IMR-90 (cell line): Measurements from ENCODE around the gene RGSL1. TPM values are rescaled to one million over a fixed set of nuclear protein-coding genes. Genes with fewer than 3 reads are reported as not detected.

Experiments used
- ATAC-seq: fragments of 200-7000 bp; cut with Tn5 transposase; 2 replicates; pipeline ENCODE4 v1.9.1; 2020; ENCODE audit warnings: low read depth, mild to moderate bottlenecking, moderate library complexity
- BruUV-seq: library from RNA; stranded (reverse); fragments of 400-500 nt; replicated peaks from 2 replicates; lab custom pipeline; 2021; lab: Mats Ljungman, UMichigan
- CTCF ChIA-PET: fragments of 300-600 bp; formaldehyde crosslinking; extraction: SDS; loops from one replicate; lab custom pipeline; 2021; ENCODE audit warnings: antibody characterized with exemption; lab: Yijun Ruan, JAX
- POLR2A ChIA-PET: fragments of 300-600 bp; sonication (Branson Sonifier 250); formaldehyde crosslinking; loops from one replicate; lab custom pipeline; 2022; ENCODE audit warnings: antibody characterized with exemption; ENCODE audit not compliant: unreplicated experiment; lab: Charles Lee
- DNase-seq: peaks from one replicate; pipeline ENCODE4 v3.0.0; 2013
- H2AFZ ChIP-seq: replicated peaks from 2 replicates; pipeline ENCODE3; 2013; ENCODE audit warnings: low read length, mild to moderate bottlenecking; ENCODE audit not compliant: poor library complexity
- H2AK5ac ChIP-seq: 2 replicates; pipeline ENCODE4 v1.6.1; 2013; ENCODE audit warnings: low read depth, low read length, inconsistent platforms
- H2AK9ac ChIP-seq: replicated peaks from 2 replicates; pipeline ENCODE3; 2013; ENCODE audit warnings: mild to moderate bottlenecking, low read depth, low read length, moderate library complexity; ENCODE audit not compliant: poor library complexity
- H2BK120ac ChIP-seq: 2 replicates; pipeline ENCODE4 v1.6.1; 2013; ENCODE audit warnings: low read depth, low read length, inconsistent platforms
- H2BK15ac ChIP-seq: 3 replicates; pipeline ENCODE4 v1.6.1; 2013; ENCODE audit warnings: low read depth, low read length, inconsistent platforms
- H2BK20ac ChIP-seq: 2 replicates; pipeline ENCODE4 v1.6.1; 2013; ENCODE audit warnings: low read depth, mild to moderate bottlenecking, inconsistent platforms, low read length, moderate library complexity
- H2BK5ac ChIP-seq: 2 replicates; pipeline ENCODE4 v1.6.1; 2013; ENCODE audit warnings: mild to moderate bottlenecking, low read depth, low read length, inconsistent platforms; ENCODE audit not compliant: poor library complexity, severe bottlenecking
- H3K14ac ChIP-seq: replicated peaks from 2 replicates; pipeline ENCODE4 v1.6.1; 2013; ENCODE audit warnings: low read depth, low read length, inconsistent platforms
- H3K18ac ChIP-seq: 2 replicates; pipeline ENCODE4 v1.6.1; 2013; ENCODE audit warnings: low read depth, low read length, control low read depth
- H3K23ac ChIP-seq: 2 replicates; pipeline ENCODE4 v1.6.1; 2013; ENCODE audit warnings: low read depth, low read length, inconsistent platforms
- H3K27ac ChIP-seq: 2 replicates; pipeline ENCODE4 v1.5.1; 2013; ENCODE audit warnings: mild to moderate bottlenecking, control low read depth, low read length; ENCODE audit not compliant: insufficient read depth
- H3K27me3 ChIP-seq: 2 replicates; pipeline ENCODE4 v1.6.1; 2013; ENCODE audit warnings: low read length; ENCODE audit not compliant: control insufficient read depth, insufficient read depth
- H3K36me3 ChIP-seq: 2 replicates; pipeline ENCODE4 v1.6.1; 2013; ENCODE audit warnings: low read length, mixed read lengths; ENCODE audit not compliant: control insufficient read depth, insufficient read depth
- H3K4ac ChIP-seq: 2 replicates; pipeline ENCODE4 v1.6.1; 2013; ENCODE audit warnings: low read depth, low read length, inconsistent platforms
- H3K4me1 ChIP-seq: 2 replicates; pipeline ENCODE4 v1.6.1; 2013; ENCODE audit warnings: low read length, mixed read lengths; ENCODE audit not compliant: control insufficient read depth, insufficient read depth
- H3K4me2 ChIP-seq: 2 replicates; pipeline ENCODE4 v1.6.1; 2013; ENCODE audit warnings: low read depth, mild to moderate bottlenecking, control low read depth, low read length, moderate library complexity
- H3K4me3 ChIP-seq: 2 replicates; pipeline ENCODE4 v1.5.1; 2013; ENCODE audit warnings: low read depth, mild to moderate bottlenecking, control low read depth, low read length, moderate library complexity; ENCODE audit not compliant: insufficient read depth
- H3K56ac ChIP-seq: 2 replicates; pipeline ENCODE4 v1.6.1; 2013; ENCODE audit warnings: low read length, inconsistent platforms; ENCODE audit not compliant: insufficient read depth; ENCODE audit errors: extremely low read depth
- H3K79me1 ChIP-seq, 2 experiments: 2 replicates each; pipeline ENCODE4 v1.6.1; 2013; ENCODE audit warnings: low read length in 2 of 2, inconsistent platforms in 1 of 2, low read depth in 1 of 2
- H3K9ac ChIP-seq: 2 replicates; pipeline ENCODE4 v1.6.1; 2013; ENCODE audit warnings: low read depth, low read length, control low read depth
- H3K9me1 ChIP-seq: 2 replicates; pipeline ENCODE4 v1.6.1; 2013; ENCODE audit warnings: low read length, inconsistent platforms; ENCODE audit not compliant: insufficient read depth
- H3K9me3 ChIP-seq: 2 replicates; pipeline ENCODE4 v1.6.1; 2013; ENCODE audit warnings: low read length; ENCODE audit not compliant: control insufficient read depth, insufficient read depth
- H4K20me1 ChIP-seq: 2 replicates; pipeline ENCODE4 v1.6.1; 2013; ENCODE audit warnings: low read length, inconsistent platforms; ENCODE audit not compliant: insufficient read depth
- H4K5ac ChIP-seq: 2 replicates; pipeline ENCODE4 v1.6.1; 2013; ENCODE audit warnings: mild to moderate bottlenecking, low read depth, low read length, control low read depth
- H4K8ac ChIP-seq, 2 experiments: 2 replicates each; pipeline ENCODE4 v1.6.1; 2013; ENCODE audit warnings: low read depth in 2 of 2, low read length in 2 of 2, control low read depth in 1 of 2, inconsistent platforms in 1 of 2
- H4K91ac ChIP-seq: 2 replicates; pipeline ENCODE4 v1.6.1; 2013; ENCODE audit warnings: low read depth, low read length, inconsistent platforms; ENCODE audit not compliant: insufficient read depth
- BHLHE40 ChIP-seq: fragments of 150-350 bp; IDR thresholded peaks from 2 replicates; pipeline ENCODE4 v1.6.1; 2016; ENCODE audit warnings: mild to moderate bottlenecking, low read depth, low read length
- CEBPB ChIP-seq: IDR thresholded peaks from 2 replicates; pipeline ENCODE4 v1.6.1; 2012; ENCODE audit warnings: low read depth, low read length, improper control_type of control experiment
- CHD1 ChIP-seq: IDR thresholded peaks from 2 replicates; pipeline ENCODE4 v1.6.1; 2012; ENCODE audit warnings: low read depth, low read length, improper control_type of control experiment
- FOS ChIP-seq: fragments of 150-350 bp; IDR thresholded peaks from 2 replicates; pipeline ENCODE4 v1.6.1; 2016; ENCODE audit warnings: low read depth, low read length
- MAFK ChIP-seq: IDR thresholded peaks from 2 replicates; pipeline ENCODE4 v1.6.1; 2012; ENCODE audit warnings: low read depth, low read length, improper control_type of control experiment
- MAZ ChIP-seq: IDR thresholded peaks from 2 replicates; pipeline ENCODE4 v1.6.1; 2012; ENCODE audit warnings: low read depth, mild to moderate bottlenecking, low read length, improper control_type of control experiment, moderate library complexity, borderline replicate concordance
- MXI1 ChIP-seq: IDR thresholded peaks from 2 replicates; pipeline ENCODE4 v1.6.1; 2012; ENCODE audit warnings: low read depth, mild to moderate bottlenecking, low read length, moderate library complexity, borderline replicate concordance
- NFE2L2 ChIP-seq: fragments of 150-350 bp; IDR thresholded peaks from 2 replicates; pipeline ENCODE4 v1.6.1; 2016; ENCODE audit warnings: low read depth, mild to moderate bottlenecking, low read length
- POLR2A ChIP-seq: IDR thresholded peaks from 2 replicates; pipeline ENCODE4 v1.6.1; 2012; ENCODE audit warnings: mild to moderate bottlenecking, low read depth, low read length
- RAD21 ChIP-seq: IDR thresholded peaks from 2 replicates; pipeline ENCODE4 v1.6.1; 2012; ENCODE audit warnings: low read length, improper control_type of control experiment
- RCOR1 ChIP-seq: IDR thresholded peaks from 2 replicates; pipeline ENCODE4 v1.6.1; 2012; ENCODE audit warnings: mild to moderate bottlenecking, low read length, improper control_type of control experiment; ENCODE audit not compliant: insufficient replicate concordance
- RFX5 ChIP-seq: IDR thresholded peaks from 2 replicates; pipeline ENCODE4 v1.8.0; 2012; ENCODE audit warnings: low read depth, mild to moderate bottlenecking, low read length, moderate library complexity
- SMC3 ChIP-seq: fragments of 150-350 bp; IDR thresholded peaks from 2 replicates; pipeline ENCODE4 v1.6.1; 2016; ENCODE audit warnings: low read depth, mild to moderate bottlenecking, antibody characterized with exemption, low read length, moderate library complexity
- WGBS, 2 experiments: methylation state at CpG; one replicate each; pipeline versions ENCODE4 v1.1.5 to v1.1.7; 2013; ENCODE audit warnings: missing lambda C conversion rate in 2 of 2; ENCODE audit not compliant: insufficient read length in 1 of 2; ENCODE audit errors: extremely low coverage in 2 of 2; 5-methylcytosine and 5-hydroxymethylcytosine counted together
- dilution Hi-C: fragments of 300-500 bp; cut with HindIII; formaldehyde crosslinking; loops from one replicate; pipeline ENCODE4 v1.14.3; 2018; ENCODE audit warnings: low sequenced_read_pairs; ENCODE audit not compliant: unreplicated experiment
- in situ Hi-C: fragments of 300-500 bp; cut with MboI; formaldehyde crosslinking; loops from 3 replicates; pipeline ENCODE4 v1.14.3; 2019; ENCODE audit warnings: low sequenced_read_pairs, inconsistent platforms, mixed read lengths
- intact Hi-C: fragments of 100-400 bp; cut with micrococcal nuclease; formaldehyde crosslinking; loops from 2 replicates; pipeline ENCODE4 v1.10.0; 2022
- polyA plus RNA-seq, 3 experiments: library from polyadenylated mRNA; depleted of rRNA; stranded (reverse); fragments of >200 nt; gene quantifications; 2 replicates each; pipeline ENCODE4 v1.2.3, GENCODE V29; 2012; ENCODE audit warnings: low replicate concordance in 1 of 3
- total RNA-seq: library from RNA; depleted of rRNA; stranded (reverse); fragments of >200 nt; gene quantifications from 2 replicates; pipeline ENCODE4 v1.2.3, GENCODE V29; 2012
- TF ChIP-seq, protein P1 (sequence below): fragments of 150-350 bp; IDR thresholded peaks from 2 replicates; pipeline ENCODE4 v1.6.1; 2017; ENCODE audit warnings: mild to moderate bottlenecking, antibody characterized with exemption, low read length, low read depth
- TF ChIP-seq, protein P2 (sequence below): conservative IDR thresholded peaks from 2 replicates; pipeline ENCODE4 v1.5.1; 2012; ENCODE audit warnings: mild to moderate bottlenecking, low read depth, low read length, improper control_type of control experiment
- TF ChIP-seq, protein P3 (sequence below): fragments of 150-350 bp; IDR thresholded peaks from 2 replicates; pipeline ENCODE4 v1.6.1; 2016; ENCODE audit warnings: low read depth, mild to moderate bottlenecking, low read length, moderate library complexity, borderline replicate concordance

The RGSL1 gene
- total and polyA plus RNA-seq, 2 of the 4 experiments (the other 2 are of a cell fraction) = not detected

DNA sequence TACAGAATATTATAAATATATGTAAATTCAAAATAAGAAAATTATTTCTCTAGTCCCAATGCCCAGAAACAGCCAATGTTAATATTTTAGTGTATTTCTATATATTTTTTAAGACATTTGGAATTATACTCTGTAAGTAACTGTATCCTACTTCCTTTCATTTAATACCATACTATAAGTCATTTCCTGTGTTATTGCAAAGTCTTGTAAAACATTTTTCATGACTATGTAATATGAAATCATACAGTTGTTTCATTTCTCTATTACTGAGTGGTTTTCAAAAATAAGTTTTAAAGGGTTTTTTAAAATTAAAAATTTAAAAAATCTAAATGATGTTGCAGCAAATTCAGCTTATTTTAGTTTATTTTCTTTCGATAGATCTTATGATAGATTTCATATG is 137.1 kb downstream of the RGSL1 start:
- Histone ChIP-seq H2BK20ac (no peak overlapping the region), H4K20me1 (no peaks in the 10 kb centered on the region), H3K9me1 (no peaks in the 10 kb centered on the region), H3K56ac (no peak overlapping the region), H3K23ac (no peak overlapping the region), H2BK5ac (no peak overlapping the region), H2AK5ac (no peak overlapping the region), H4K8ac (no peak overlapping the region), H3K9me3 (no peaks in the 10 kb centered on the region), H4K5ac (no peak overlapping the region), H4K91ac (no peak overlapping the region), H3K4me3 (no peak overlapping the region), H2BK120ac (no peak overlapping the region), H3K27me3 (peaks cover 2% of the 10 kb centered on the region; the same call in 1 of the 2 replicates), H3K4me1 (no peaks in the 10 kb centered on the region), H2AK9ac (no peak overlapping the region), H3K9ac (no peak overlapping the region), H3K27ac (no peak overlapping the region), H3K4ac (no peak overlapping the region), H3K4me2 (no peak overlapping the region), H3K14ac (no peak overlapping the region), H3K79me1 (no peaks in the 10 kb centered on the region), H3K18ac (no peak overlapping the region), H3K36me3 (peaks cover 4% of the 10 kb centered on the region; the same call in 1 of the 2 replicates), H2AFZ (no peak overlapping the region), H2BK15ac (no peak overlapping the region)
- POLR2A ChIA-PET = no interaction called here
- DNase-seq (no peak), ATAC-seq (no peak)
- dilution Hi-C loops (no loop called here), intact Hi-C loops (no loop called here), in situ Hi-C loops (no loop called here)
- TF ChIP-seq FOS (no peak), NFE2L2 (no peak), CEBPB (no peak), POLR2A (no peak), MXI1 (no peak), RFX5 (no peak), SMC3 (no peak), MAFK (no peak), CHD1 (no peak), RCOR1 (no peak), BHLHE40 (no peak), RAD21 (no peak), MAZ (no peak)
- TF ChIP-seq, protein P1, sequence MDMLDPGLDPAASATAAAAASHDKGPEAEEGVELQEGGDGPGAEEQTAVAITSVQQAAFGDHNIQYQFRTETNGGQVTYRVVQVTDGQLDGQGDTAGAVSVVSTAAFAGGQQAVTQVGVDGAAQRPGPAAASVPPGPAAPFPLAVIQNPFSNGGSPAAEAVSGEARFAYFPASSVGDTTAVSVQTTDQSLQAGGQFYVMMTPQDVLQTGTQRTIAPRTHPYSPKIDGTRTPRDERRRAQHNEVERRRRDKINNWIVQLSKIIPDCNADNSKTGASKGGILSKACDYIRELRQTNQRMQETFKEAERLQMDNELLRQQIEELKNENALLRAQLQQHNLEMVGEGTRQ = no peak
- TF ChIP-seq, protein P2, sequence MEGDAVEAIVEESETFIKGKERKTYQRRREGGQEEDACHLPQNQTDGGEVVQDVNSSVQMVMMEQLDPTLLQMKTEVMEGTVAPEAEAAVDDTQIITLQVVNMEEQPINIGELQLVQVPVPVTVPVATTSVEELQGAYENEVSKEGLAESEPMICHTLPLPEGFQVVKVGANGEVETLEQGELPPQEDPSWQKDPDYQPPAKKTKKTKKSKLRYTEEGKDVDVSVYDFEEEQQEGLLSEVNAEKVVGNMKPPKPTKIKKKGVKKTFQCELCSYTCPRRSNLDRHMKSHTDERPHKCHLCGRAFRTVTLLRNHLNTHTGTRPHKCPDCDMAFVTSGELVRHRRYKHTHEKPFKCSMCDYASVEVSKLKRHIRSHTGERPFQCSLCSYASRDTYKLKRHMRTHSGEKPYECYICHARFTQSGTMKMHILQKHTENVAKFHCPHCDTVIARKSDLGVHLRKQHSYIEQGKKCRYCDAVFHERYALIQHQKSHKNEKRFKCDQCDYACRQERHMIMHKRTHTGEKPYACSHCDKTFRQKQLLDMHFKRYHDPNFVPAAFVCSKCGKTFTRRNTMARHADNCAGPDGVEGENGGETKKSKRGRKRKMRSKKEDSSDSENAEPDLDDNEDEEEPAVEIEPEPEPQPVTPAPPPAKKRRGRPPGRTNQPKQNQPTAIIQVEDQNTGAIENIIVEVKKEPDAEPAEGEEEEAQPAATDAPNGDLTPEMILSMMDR = no peak
- TF ChIP-seq, protein P3, sequence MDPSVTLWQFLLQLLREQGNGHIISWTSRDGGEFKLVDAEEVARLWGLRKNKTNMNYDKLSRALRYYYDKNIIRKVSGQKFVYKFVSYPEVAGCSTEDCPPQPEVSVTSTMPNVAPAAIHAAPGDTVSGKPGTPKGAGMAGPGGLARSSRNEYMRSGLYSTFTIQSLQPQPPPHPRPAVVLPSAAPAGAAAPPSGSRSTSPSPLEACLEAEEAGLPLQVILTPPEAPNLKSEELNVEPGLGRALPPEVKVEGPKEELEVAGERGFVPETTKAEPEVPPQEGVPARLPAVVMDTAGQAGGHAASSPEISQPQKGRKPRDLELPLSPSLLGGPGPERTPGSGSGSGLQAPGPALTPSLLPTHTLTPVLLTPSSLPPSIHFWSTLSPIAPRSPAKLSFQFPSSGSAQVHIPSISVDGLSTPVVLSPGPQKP = no peak
- no CpG with 5 or more reads among the region's 1 CpG for WGBS, 2 experiments
- BruUV-seq = no TSS peak
- CTCF ChIA-PET = interaction anchor here (1.3 kb wide), 1 partner anchor 8 kb away, joined by 3 read pairs; no protein-coding TSS in a partner anchor
